ENCODE data around the gene TMEM147. TPM values are rescaled to one million over a fixed set of nuclear protein-coding genes. Genes with fewer than 3 reads are reported as not detected.

TMEM147 gene
- total and polyA plus RNA-seq, 2 of the 13 experiments (the other 11 are each of a cell fraction or from before 2014, with no cell fraction given), result 141 to 176 TPM

- Histone ChIP-seq H3K79me2 (ENCODE audit: insufficient read depth, low read length) (no peaks in the 10 kb centered on the region), H3K27me3 (ENCODE audit: control insufficient read depth in 1 of 2, insufficient read depth in 2 of 2, low read length in 2 of 2) (peaks cover 9 to 29% of the 10 kb centered on the region in 2 experiments), H3K4me1 (ENCODE audit: insufficient read depth, low read length) (peaks cover 27% of the 10 kb centered on the region), H3K4me2 (ENCODE audit: low read depth, low read length) (no peak overlapping the region), H3K9ac (ENCODE audit: insufficient read depth, low read depth, low read length) (no peak overlapping the region), H3K27ac (ENCODE audit: extremely low read length, insufficient read depth, low read length) (no peak overlapping the region), H3K36me3 (replicated peaks in 1 of 2; ENCODE audit: control insufficient read depth in 1 of 2, insufficient read depth in 2 of 2, low read length in 2 of 2) (no peaks in the 10 kb centered on the region), H2AFZ (ENCODE audit: low read length) (no peak overlapping the region), H3K9me3 (ENCODE audit: low read length) (no peaks in the 10 kb centered on the region), H4K20me1 (ENCODE audit: insufficient read depth, low read length) (no peaks in the 10 kb centered on the region), H3K4me3 (replicated peaks in 1 of 3; ENCODE audit: insufficient read depth in 1 of 3, low read depth in 2 of 3, low read length in 3 of 3) (no peak overlapping the region)
- ChIA-PET CTCF (ENCODE audit: low intra/inter-chr PET ratio, low total read pairs) (no interaction called here), POLR2A (no interaction called here)
- ATAC-seq (no peak), DNase-seq (ENCODE audit: low spot score) (no peak), FAIRE-seq (no peak)
- intact Hi-C loops (cut with micrococcal nuclease; ENCODE audit: unreplicated experiment), result no loop called here
- in situ Hi-C loops (cut with HindIII; ENCODE audit: extremely low pct_ligation_motif_present, low pct_unique_long_range_greater_than_20kb), result no loop called here
- 27% methylated on average over 16 of the region's 19 CpGs for WGBS (ENCODE audit: low lambda C conversion rate)
- TF ChIP-seq JARID2 (CRISPR knock-in tag; IDR thresholded peaks at IDR 0.05; ENCODE audit: insufficient replicate concordance), result no peak
- no peak for TF ChIP-seq JDP2 (CRISPR knock-in tag; IDR thresholded peaks at IDR 0.05; ENCODE audit: borderline replicate concordance)
- TF ChIP-seq CREB3 (CRISPR knock-in tag; IDR thresholded peaks at IDR 0.05), result no peak
- TF ChIP-seq ZNF564 (CRISPR knock-in tag; IDR thresholded peaks at IDR 0.05), result no peak
- no peak for TF ChIP-seq ZSCAN29 (CRISPR knock-in tag; conservative IDR thresholded peaks at IDR 0.05)
- TF ChIP-seq CERS6 (CRISPR knock-in tag; IDR thresholded peaks at IDR 0.05), result no peak
- TF ChIP-seq ZNF460 (CRISPR knock-in tag; IDR thresholded peaks at IDR 0.05; ENCODE audit: borderline replicate concordance), result no peak
- no peak for TF ChIP-seq KIAA2018 (CRISPR knock-in tag; IDR thresholded peaks at IDR 0.05; ENCODE audit: borderline replicate concordance)
- no peak for TF ChIP-seq SATB2 (CRISPR knock-in tag; IDR thresholded peaks at IDR 0.05)
- no peak for TF ChIP-seq ZSCAN30 (CRISPR knock-in tag; IDR thresholded peaks at IDR 0.05)
- BruUV-seq (replicated peaks), result no TSS peak
Observed at GRCh38 chr19:35529241-35530218, 15.9 kb upstream of the TMEM147 start.

All from HepG2 (cell line).